GM12874 (cell line): Measurements from ENCODE around the gene CLDND1.

ENCODE experiments used
- CTCF ChIP-seq: IDR thresholded peaks from 2 replicates; pipeline ENCODE4 v1.5.1; 2011; ENCODE audit warnings: low read depth, mild to moderate bottlenecking, control low read depth, low read length, moderate library complexity; ENCODE audit not compliant: insufficient read depth

The CLDND1 gene

GRCh38 chr3:98508582-98508981 is 14.1 kb downstream of the CLDND1 start:
- TF ChIP-seq CTCF: no peak

- no peak for TF ChIP-seq CTCF
Measured at GRCh38 chr3:98504539-98504938, 18.2 kb downstream of the CLDND1 start.

GRCh38 chr3:98501863-98502576 is 20.7 kb downstream of the CLDND1 start:
- no peak for TF ChIP-seq CTCF

GRCh38 chr3:98501270-98501669 is 21.4 kb downstream of the CLDND1 start:
- TF ChIP-seq CTCF: no peak

- no peak for TF ChIP-seq CTCF
Measured at GRCh38 chr3:98500019-98500418, 22.7 kb downstream of the CLDND1 start.

- TF ChIP-seq CTCF: no peak
Measured at GRCh38 chr3:98497381-98497780, 25.3 kb downstream of the CLDND1 start, which contains the start of gene OR5K2. OR5K2 (plus strand) TSS chr3:98497681; CDS start chr3:98497681, 0 bp downstream.

- TF ChIP-seq CTCF: no peak
Measured at GRCh38 chr3:98483626-98484025, 39.1 kb downstream of the CLDND1 start.
